ENCODE results near the gene IVD.
A peak's percentile ranks its signal among the peaks of the same experiment; 100 is the strongest.

IVD gene

GRCh38 chr15:40410476-40410875, 4.9 kb downstream of the IVD start:
- TF ChIP-seq EP300 (IDR thresholded peaks at IDR 0.05; ENCODE audit: borderline replicate concordance) = no peak
- TF ChIP-seq ZBTB7A (IDR thresholded peaks at IDR 0.05; ENCODE audit: low read depth) = no peak
- TF ChIP-seq MAX (IDR thresholded peaks at IDR 0.05) = no peak
- TF ChIP-seq RAD21 (IDR thresholded peaks at IDR 0.05; ENCODE audit: low read depth) = no peak

GRCh38 chr15:40412095-40412759, 6.6 kb downstream of the IVD start:
- no peak for TF ChIP-seq CREB1 (IDR thresholded peaks at IDR 0.05; ENCODE audit: low read depth)

GRCh38 chr15:40413036-40413435, 7.4 kb downstream of the IVD start:
- TF ChIP-seq ZBTB7A (IDR thresholded peaks at IDR 0.05; ENCODE audit: low read depth) = no peak
- TF ChIP-seq MAX (IDR thresholded peaks at IDR 0.05) = no peak
- peak; percentile 46; the same call in 1 of the 2 replicates for TF ChIP-seq REST (IDR thresholded peaks at IDR 0.05; ENCODE audit: low read depth)
- TF ChIP-seq YY1 (IDR thresholded peaks at IDR 0.05; ENCODE audit: low read depth) = no peak

- TF ChIP-seq FOXM1 (IDR thresholded peaks at IDR 0.05; ENCODE audit: borderline replicate concordance, low read depth) (no peak), ZBTB7A (IDR thresholded peaks at IDR 0.05; ENCODE audit: low read depth) (no peak), TAF1 (IDR thresholded peaks at IDR 0.05; ENCODE audit: low read depth) (no peak), TCF12 (IDR thresholded peaks at IDR 0.05; ENCODE audit: low read depth) (no peak), REST (IDR thresholded peaks at IDR 0.05; ENCODE audit: low read depth) (no peak), EGR1 (IDR thresholded peaks at IDR 0.05) (no peak), RAD21 (IDR thresholded peaks at IDR 0.05; ENCODE audit: low read depth) (no peak), TEAD4 (IDR thresholded peaks at IDR 0.05) (no peak), EP300 (IDR thresholded peaks at IDR 0.05; ENCODE audit: borderline replicate concordance) (no peak), CREB1 (IDR thresholded peaks at IDR 0.05; ENCODE audit: low read depth) (no peak), NFIC (IDR thresholded peaks at IDR 0.05) (no peak)
Observed at GRCh38 chr15:40414816-40415215, 9.2 kb downstream of the IVD start.

- TF ChIP-seq USF1 (IDR thresholded peaks at IDR 0.05) = no peak
- no peak for TF ChIP-seq TCF12 (IDR thresholded peaks at IDR 0.05; ENCODE audit: low read depth)
- no peak for TF ChIP-seq YY1 (IDR thresholded peaks at IDR 0.05; ENCODE audit: low read depth)
- TF ChIP-seq CEBPB (IDR thresholded peaks at IDR 0.05) = no peak
- no peak for TF ChIP-seq NFIC (IDR thresholded peaks at IDR 0.05)
- TF ChIP-seq FOXM1 (IDR thresholded peaks at IDR 0.05; ENCODE audit: borderline replicate concordance, low read depth) = no peak
- no peak for TF ChIP-seq TAF1 (IDR thresholded peaks at IDR 0.05; ENCODE audit: low read depth)
- TF ChIP-seq CREB1 (IDR thresholded peaks at IDR 0.05; ENCODE audit: low read depth) = no peak
- no peak for TF ChIP-seq EP300 (IDR thresholded peaks at IDR 0.05; ENCODE audit: borderline replicate concordance)
Observed at GRCh38 chr15:40415226-40415625, 9.6 kb downstream of the IVD start.

- TF ChIP-seq REST (IDR thresholded peaks at IDR 0.05; ENCODE audit: low read depth) = no peak
Observed at GRCh38 chr15:40416056-40416455, 10.5 kb downstream of the IVD start.

All from Ishikawa (cell line).